H1 (cell line): ENCODE data around the gene CCDC73. TPM values are rescaled to one million over a fixed set of nuclear protein-coding genes. Genes with fewer than 3 reads are reported as not detected.

Experiments
- CTCF ChIA-PET: fragments of 300-600 bp; sonication (Branson Sonifier 250); formaldehyde crosslinking; loops from one replicate; lab custom pipeline; 2021; ENCODE audit not compliant: partially characterized antibody; lab: Charles Lee
- POLR2A ChIA-PET: fragments of 300-600 bp; sonication (Branson Sonifier 250); formaldehyde crosslinking; loops from one replicate; lab custom pipeline; 2021; ENCODE audit warnings: inconsistent platforms; ENCODE audit not compliant: partially characterized antibody; lab: Charles Lee
- DNase-seq, 2 experiments: peaks; one replicate each; pipeline versions ENCODE4 v3.0.0 to v3.0.0-alpha.2; 2010 to 2022; ENCODE audit warnings: low spot score in 2 of 2, low read depth in 1 of 2, mixed read lengths in 1 of 2
- FAIRE-seq: peaks from 2 replicates; lab custom pipeline; 2011; peaks lifted over from hg19 to GRCh38; lab: Jason Lieb, UNC
- H2AFZ ChIP-seq: 2 replicates; pipeline ENCODE4 v1.8.1; 2012; ENCODE audit warnings: low read length, inconsistent platforms
- H2AK5ac ChIP-seq: 2 replicates; pipeline ENCODE4 v1.6.1; 2013; ENCODE audit warnings: low read depth, low read length
- H2BK120ac ChIP-seq: replicated peaks from 2 replicates; pipeline ENCODE3; 2013; ENCODE audit warnings: low read depth, low read length, inconsistent platforms
- H2BK12ac ChIP-seq: 2 replicates; pipeline ENCODE4 v1.6.1; 2013; ENCODE audit warnings: low read depth, low read length
- H2BK15ac ChIP-seq: 2 replicates; pipeline ENCODE4 v1.6.1; 2013; ENCODE audit warnings: low read length
- H2BK20ac ChIP-seq: 2 replicates; pipeline ENCODE4 v1.6.1; 2013; ENCODE audit warnings: low read length
- H2BK5ac ChIP-seq: 2 replicates; pipeline ENCODE4 v1.6.1; 2013; ENCODE audit warnings: low read depth, low read length
- H3K14ac ChIP-seq: 2 replicates; pipeline ENCODE4 v1.6.1; 2013; ENCODE audit warnings: inconsistent platforms; ENCODE audit not compliant: insufficient read length
- H3K18ac ChIP-seq: 2 replicates; pipeline ENCODE4 v1.6.1; 2013; ENCODE audit warnings: low read length; ENCODE audit errors: extremely low read depth
- H3K23ac ChIP-seq: 2 replicates; pipeline ENCODE4 v1.6.1; 2013; ENCODE audit warnings: inconsistent platforms; ENCODE audit not compliant: insufficient read length
- H3K23me2 ChIP-seq: 2 replicates; pipeline ENCODE4 v1.6.1; 2013; ENCODE audit warnings: low read depth, low read length
- H3K27ac ChIP-seq: 2 replicates; pipeline ENCODE4 v1.6.1; 2011; ENCODE audit warnings: low read depth, low read length, inconsistent platforms
- H3K27me3 ChIP-seq, 4 experiments: replicated peaks in 1 of 4; 1 replicate in 1 of 4; 2 replicates in 3 of 4; pipeline versions ENCODE4 v1.6.1 to v1.8.1; 2011 to 2013; ENCODE audit warnings: low read length in 3 of 4, mild to moderate bottlenecking in 3 of 4, inconsistent platforms in 2 of 4, mixed read lengths in 2 of 4, moderate library complexity in 1 of 4; ENCODE audit not compliant: control insufficient read depth in 3 of 4, insufficient read depth in 3 of 4; ENCODE audit errors: extremely low read depth in 1 of 4
- H3K36me3 ChIP-seq, 4 experiments: 2 replicates each; pipeline versions ENCODE4 v1.6.1 to v1.8.1; 2011 to 2013; ENCODE audit warnings: mild to moderate bottlenecking in 4 of 4, low read length in 3 of 4, moderate library complexity in 2 of 4, control low read depth in 1 of 4, inconsistent platforms in 1 of 4; ENCODE audit not compliant: insufficient read depth in 4 of 4, control insufficient read depth in 2 of 4
- H3K4ac ChIP-seq: replicated peaks from 2 replicates; pipeline ENCODE3; 2013; ENCODE audit warnings: low read length, low read depth, mixed read lengths, inconsistent platforms; ENCODE audit not compliant: insufficient read length
- H3K4me1 ChIP-seq, 4 experiments: replicated peaks in 1 of 4; 1 replicate in 1 of 4; 2 replicates in 3 of 4; pipeline versions ENCODE4 v1.6.1 to v1.8.1; 2011 to 2013; ENCODE audit warnings: low read length in 3 of 4, inconsistent platforms in 2 of 4, mixed read lengths in 1 of 4; ENCODE audit not compliant: insufficient read depth in 4 of 4, control insufficient read depth in 3 of 4
- H3K4me2 ChIP-seq, 2 experiments: 2 replicates each; pipeline versions ENCODE4 v1.6.1 to v1.8.1; 2011 to 2013; ENCODE audit warnings: low read depth in 2 of 2, low read length in 2 of 2, control low read depth in 1 of 2, inconsistent platforms in 1 of 2, mild to moderate bottlenecking in 1 of 2; ENCODE audit not compliant: insufficient read depth in 1 of 2
- H3K4me3 ChIP-seq, 4 experiments: fragments of 200-600, 300-600 bp in 1 of 4; sonication (generic), shearing (Covaris generic), sonication (Bioruptor Twin) in 1 of 4; 2 replicates each; pipeline versions ENCODE4 v1.5.1 to v1.8.1; 2011 to 2016; ENCODE audit warnings: low read length in 4 of 4, low read depth in 3 of 4, control low read depth in 2 of 4, inconsistent platforms in 2 of 4, mild to moderate bottlenecking in 2 of 4, mixed read lengths in 1 of 4, moderate library complexity in 1 of 4; ENCODE audit not compliant: insufficient read depth in 2 of 4; ENCODE audit errors: extremely low read depth in 1 of 4
- H3K56ac ChIP-seq: replicated peaks from 2 replicates; pipeline ENCODE3; 2013; ENCODE audit warnings: low read depth, mild to moderate bottlenecking, mixed read lengths, low read length, inconsistent platforms; ENCODE audit not compliant: insufficient read length
- H3K79me1 ChIP-seq: 2 replicates; pipeline ENCODE4 v1.6.1; 2013; ENCODE audit warnings: low read depth, low read length, control low read depth
- H3K79me2 ChIP-seq, 2 experiments: 2 replicates each; pipeline versions ENCODE4 v1.6.1 to v1.8.1; 2012 to 2013; ENCODE audit warnings: low read length in 2 of 2, mild to moderate bottlenecking in 2 of 2, inconsistent platforms in 1 of 2; ENCODE audit not compliant: insufficient read depth in 2 of 2, control insufficient read depth in 1 of 2
- H3K9ac ChIP-seq, 4 experiments: replicated peaks in 1 of 4; 1 replicate in 1 of 4; 2 replicates in 3 of 4; pipeline versions ENCODE4 v1.6.1 to v1.8.1; 2011 to 2013; ENCODE audit warnings: low read depth in 3 of 4, low read length in 3 of 4, control low read depth in 2 of 4, mild to moderate bottlenecking in 2 of 4, moderate library complexity in 2 of 4, inconsistent platforms in 1 of 4; ENCODE audit errors: extremely low read depth in 1 of 4
- H3K9me3 ChIP-seq, 2 experiments: 2 replicates each; pipeline versions ENCODE4 v1.6.1 to v1.8.1; 2012 to 2013; ENCODE audit warnings: mild to moderate bottlenecking in 2 of 2, moderate library complexity in 2 of 2, control low read depth in 1 of 2, inconsistent platforms in 1 of 2, low read depth in 1 of 2, low read length in 1 of 2, mixed read lengths in 1 of 2; ENCODE audit not compliant: insufficient read depth in 2 of 2
- H4K20me1 ChIP-seq, 2 experiments: replicated peaks in 1 of 2; 2 replicates each; pipeline versions ENCODE3 to v1.8.1; 2011 to 2013; ENCODE audit warnings: inconsistent platforms in 2 of 2, low read length in 2 of 2, mild to moderate bottlenecking in 1 of 2; ENCODE audit not compliant: insufficient read depth in 2 of 2, control insufficient read depth in 1 of 2
- H4K5ac ChIP-seq: 2 replicates; pipeline ENCODE4 v1.6.1; 2013; ENCODE audit warnings: low read length, low read depth, mixed read lengths, inconsistent platforms; ENCODE audit not compliant: insufficient read length
- H4K8ac ChIP-seq: 2 replicates; pipeline ENCODE4 v1.8.0; 2013; ENCODE audit warnings: mild to moderate bottlenecking, moderate library complexity, low read length, inconsistent platforms; ENCODE audit not compliant: insufficient read depth; ENCODE audit errors: extremely low read depth
- H4K91ac ChIP-seq: replicated peaks from 2 replicates; pipeline ENCODE3; 2013; ENCODE audit warnings: low read length, mixed read lengths, inconsistent platforms; ENCODE audit not compliant: insufficient read length
- KDM4A ChIP-seq: IDR thresholded peaks from one replicate; pipeline ENCODE4 v1.7.1; 2012; ENCODE audit warnings: low read depth, mild to moderate bottlenecking, moderate library complexity, low read length, inconsistent platforms; ENCODE audit not compliant: severe bottlenecking
- SP1 ChIP-seq: IDR thresholded peaks from 2 replicates; pipeline ENCODE4 v1.6.1; 2011; ENCODE audit warnings: low read depth, low read length
- WGBS, 2 experiments: shearing (Covaris generic) in 1 of 2; methylation state at CpG; one replicate each; pipeline versions ENCODE4 v1.1.6 to v1.1.7; 2013 to 2015; ENCODE audit warnings: low lambda C conversion rate in 2 of 2, mixed read lengths in 2 of 2, inconsistent platforms in 1 of 2, low coverage in 1 of 2, missing lambda C conversion rate in 1 of 2; ENCODE audit not compliant: insufficient replicate concordance in 2 of 2, insufficient coverage in 1 of 2, insufficient read length in 1 of 2; ENCODE audit errors: extremely low coverage in 1 of 2, missing lambda C conversion rate in 1 of 2; 5-methylcytosine and 5-hydroxymethylcytosine counted together
- polyA plus RNA-seq, 7 experiments: library from polyadenylated mRNA; depleted of rRNA in 3 of 7; stranded (reverse) in 5 of 7; unstranded in 2 of 7; fragments of >200 nt in 5 of 7; fragments of 200-250 nt in 2 of 7; gene quantifications; 1 replicate in 5 of 7; 2 replicates in 1 of 7; 4 replicates in 1 of 7; pipeline versions ENCODE4 v1.2.1 to v1.2.3, GENCODE V29; 2011 to 2013; ENCODE audit warnings: missing spikeins in 2 of 7, mixed read lengths in 2 of 7
- total RNA-seq: library from RNA; stranded (reverse); fragmentation: NEBNext Ultra II Directional; extraction: Animal tissue kit (Norgen Biotek cat#: 25700); gene quantifications from 2 replicates; pipeline ENCODE4 v1.2.1, GENCODE V29; 2021

CCDC73 gene
- total and polyA plus RNA-seq, 2 of the 8 experiments (the other 6 are each of a cell fraction or from before 2014, with no cell fraction given), result not detected

- Histone ChIP-seq H3K23me2 (no peaks in the 10 kb centered on the region), H3K4me1 (no peaks in the 10 kb centered on the region), H4K20me1 (no peaks in the 10 kb centered on the region), H3K79me2 (no peaks in the 10 kb centered on the region), H2BK5ac (no peak overlapping the region), H3K4me3 (no peak overlapping the region), H4K8ac (no peak overlapping the region), H3K4me2 (no peak overlapping the region), H4K91ac (no peak overlapping the region), H4K5ac (no peak overlapping the region), H3K18ac (no peak overlapping the region), H3K27me3 (no peaks in the 10 kb centered on the region; a peak in 1 of 7 replicates), H2BK20ac (no peak overlapping the region), H3K4ac (no peak overlapping the region), H3K36me3 (no peaks in the 10 kb centered on the region; a peak in 1 of 8 replicates), H3K23ac (no peak overlapping the region), H2BK15ac (no peak overlapping the region), H2AK5ac (no peak overlapping the region), H3K79me1 (no peaks in the 10 kb centered on the region), H3K14ac (no peak overlapping the region), H2AFZ (no peak overlapping the region), H2BK120ac (no peak overlapping the region), H2BK12ac (no peak overlapping the region), H3K9ac (no peak overlapping the region), H3K9me3 (no peaks in the 10 kb centered on the region; a peak in 1 of 4 replicates), H3K27ac (no peak overlapping the region), H3K56ac (no peak overlapping the region)
- TF ChIP-seq SP1, result no peak
- TF ChIP-seq KDM4A, result no peak
- POLR2A ChIA-PET, result no interaction called here
- CTCF ChIA-PET, result interaction anchor here (1.0 to 2.5 kb wide), 4 partner anchors 10 to 35 kb away, joined by 4 to 7 read pairs (median 4); no protein-coding TSS in a partner anchor
- DNase-seq (no peak), FAIRE-seq (no peak)
- 82% methylated on average over 3 of the region's 3 CpGs; no CpG with 5 or more reads in 1 of the 2 experiments for WGBS, 2 experiments
Measured at GRCh38 chr11:32843544-32843943, 49.1 kb upstream of the CCDC73 start.
